GM19438 (cell line): Measurements from ENCODE around the gene YPEL5.

ENCODE experiments used
- ATAC-seq: cut with Tn5 transposase; IDR thresholded peaks from one replicate; pipeline ENCODE4 v1.9.1; 2021; ENCODE audit warnings: low read depth; ENCODE audit not compliant: unreplicated experiment

YPEL5 gene

GRCh38 chr2:30164131-30164925, 17.5 kb downstream of the YPEL5 start:
- ATAC-seq: no peak

DNA sequence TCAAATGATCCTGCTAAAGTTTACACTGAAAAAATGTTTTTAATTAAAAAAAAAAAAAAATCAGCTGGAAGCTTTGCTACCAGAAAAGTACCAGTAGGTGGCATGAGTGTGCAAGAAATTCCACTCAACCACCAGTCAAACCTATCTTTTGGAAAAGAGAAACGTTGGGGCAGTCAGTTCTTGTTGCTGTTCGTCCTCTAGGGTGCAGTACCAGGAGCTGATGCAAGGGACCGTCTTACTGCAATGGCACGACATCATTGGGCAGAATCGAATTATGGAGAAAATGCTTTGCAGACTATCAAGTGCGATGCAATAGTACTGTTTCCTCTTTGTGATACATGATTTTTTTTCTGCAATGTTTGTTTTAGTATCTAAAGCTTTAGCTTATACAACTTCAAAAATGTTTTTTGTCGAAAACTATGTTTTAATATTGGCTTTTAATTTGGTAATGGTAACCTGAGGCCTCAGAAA, 18.3 kb downstream of the YPEL5 start:
- peak; percentile 81 for ATAC-seq

- no peak for ATAC-seq
Measured at GRCh38 chr2:30165617-30166016, 18.8 kb downstream of the YPEL5 start.

GRCh38 chr2:30172627-30173026, 25.8 kb downstream of the YPEL5 start:
- no peak for ATAC-seq

- no peak for ATAC-seq
Measured at GRCh38 chr2:30177440-30177839, 30.6 kb downstream of the YPEL5 start.

- ATAC-seq: no peak
Measured at GRCh38 chr2:30177956-30178355, 31.1 kb downstream of the YPEL5 start.

DNA sequence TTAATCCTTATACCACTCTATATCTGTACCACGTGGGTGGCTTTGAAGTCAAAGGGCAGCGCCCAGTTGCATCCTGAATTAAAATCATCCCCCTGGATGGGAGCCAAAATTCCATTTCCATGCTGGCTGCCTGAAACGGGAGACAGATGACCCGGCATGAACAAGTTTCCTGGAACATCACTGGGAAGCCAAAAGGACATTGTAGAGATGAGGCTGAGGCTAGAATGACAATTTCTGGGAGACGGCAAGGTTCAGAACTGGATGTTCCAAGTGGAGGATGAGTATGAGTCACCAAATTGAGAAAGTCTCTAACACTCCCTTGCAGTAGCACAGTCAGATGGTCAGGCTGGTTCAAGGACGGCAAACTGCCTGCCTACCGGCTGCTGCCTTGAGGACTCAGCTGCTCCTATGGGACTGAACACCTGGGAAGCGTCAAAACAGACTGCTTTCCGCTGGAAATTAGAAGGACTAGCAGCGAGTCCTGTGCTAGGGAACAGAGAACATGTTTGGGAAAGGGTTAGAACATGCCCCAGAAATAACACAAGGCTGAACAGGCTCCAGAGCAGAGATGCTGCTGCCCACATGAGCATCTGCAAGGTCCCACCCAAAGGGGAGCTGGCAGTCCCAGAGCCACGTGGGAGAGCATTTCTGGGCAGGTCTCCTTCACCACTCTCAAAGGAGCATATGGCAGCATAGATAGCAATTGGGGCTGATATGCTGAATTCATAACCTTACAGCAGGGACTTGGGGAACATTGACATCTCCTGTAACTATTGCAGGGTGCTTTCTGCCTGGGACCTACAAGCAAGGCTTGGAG, 32.0 kb downstream of the YPEL5 start:
- no peak for ATAC-seq

DNA sequence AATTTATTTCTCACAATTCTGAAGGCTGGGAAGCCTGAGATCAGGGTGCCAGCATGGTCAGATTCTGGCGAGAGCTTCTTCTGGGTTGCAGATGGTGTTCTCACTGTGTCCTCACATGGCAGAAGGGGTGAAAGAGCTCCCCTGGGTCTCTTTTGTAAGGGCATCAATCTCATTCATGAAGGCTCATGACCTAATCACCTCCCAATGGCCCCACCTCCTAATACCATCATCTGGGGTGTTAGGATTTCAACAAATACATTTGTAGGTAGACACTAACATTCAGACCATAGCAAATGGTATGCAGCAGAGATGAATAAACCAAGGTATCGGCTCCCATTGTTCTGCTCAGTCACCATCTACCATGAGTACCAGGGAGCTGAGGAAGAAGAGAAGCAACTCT, 32.7 kb downstream of the YPEL5 start:
- no peak for ATAC-seq

GRCh38 chr2:30180226-30180625, 33.4 kb downstream of the YPEL5 start:
- ATAC-seq: no peak

GRCh38 chr2:30181176-30181575, 34.4 kb downstream of the YPEL5 start:
- ATAC-seq: no peak

DNA sequence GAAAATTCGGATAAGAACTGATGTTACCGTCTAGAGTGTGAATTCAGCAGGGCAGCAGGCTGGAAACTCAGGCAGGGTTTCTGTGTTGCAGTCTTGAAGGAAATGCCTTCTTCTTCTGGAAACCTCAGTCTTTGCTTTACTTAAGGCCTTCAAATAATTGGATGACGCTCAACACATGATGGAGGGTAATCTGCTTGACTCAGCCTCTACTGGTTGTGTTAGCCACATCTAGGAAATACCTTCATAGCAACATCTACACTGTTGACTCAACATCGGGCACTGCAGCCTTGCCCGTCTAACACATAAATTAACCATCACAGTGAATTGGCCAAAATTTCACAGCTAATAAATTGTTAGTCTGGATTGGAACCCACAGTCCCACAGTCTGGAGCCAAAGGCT, 37.2 kb downstream of the YPEL5 start:
- ATAC-seq: no peak

DNA sequence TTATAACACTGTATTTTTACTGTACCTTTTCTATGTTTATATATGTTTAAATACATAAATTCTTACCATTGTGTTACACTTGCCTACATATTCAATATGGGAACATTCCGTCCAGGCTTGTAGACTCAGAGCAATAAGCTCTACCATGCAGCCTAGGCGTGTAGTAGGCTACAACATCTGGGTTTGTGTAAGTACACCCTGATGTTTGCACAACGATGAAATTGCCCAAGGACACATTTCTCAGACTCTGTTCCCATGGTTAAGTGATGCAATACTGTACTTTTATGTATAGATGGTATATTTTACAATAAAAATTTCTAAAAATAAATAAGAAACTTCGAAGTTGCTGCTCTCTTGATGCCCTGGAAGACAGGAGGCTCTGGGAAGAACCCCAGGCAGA, 38.4 kb downstream of the YPEL5 start:
- ATAC-seq: no peak

DNA sequence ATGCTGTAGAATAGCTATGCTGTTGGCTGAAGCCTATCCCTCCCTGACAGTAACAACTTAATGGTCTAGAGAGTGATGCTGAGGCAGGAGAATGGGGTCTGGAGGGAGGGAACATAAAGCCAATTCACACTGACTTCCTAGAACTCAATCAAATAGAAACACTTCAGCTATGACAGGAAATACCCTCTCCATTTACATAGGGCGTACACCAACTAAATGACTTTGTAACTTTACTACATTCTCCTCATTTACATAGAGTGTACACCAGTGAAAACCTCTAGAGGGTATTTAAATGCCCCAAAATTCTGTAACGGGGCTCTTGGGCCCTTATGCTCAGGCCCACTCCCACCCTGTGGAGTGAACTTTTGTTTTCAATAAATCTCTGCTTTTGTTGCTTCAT, 41.5 kb downstream of the YPEL5 start:
- ATAC-seq: no peak

DNA sequence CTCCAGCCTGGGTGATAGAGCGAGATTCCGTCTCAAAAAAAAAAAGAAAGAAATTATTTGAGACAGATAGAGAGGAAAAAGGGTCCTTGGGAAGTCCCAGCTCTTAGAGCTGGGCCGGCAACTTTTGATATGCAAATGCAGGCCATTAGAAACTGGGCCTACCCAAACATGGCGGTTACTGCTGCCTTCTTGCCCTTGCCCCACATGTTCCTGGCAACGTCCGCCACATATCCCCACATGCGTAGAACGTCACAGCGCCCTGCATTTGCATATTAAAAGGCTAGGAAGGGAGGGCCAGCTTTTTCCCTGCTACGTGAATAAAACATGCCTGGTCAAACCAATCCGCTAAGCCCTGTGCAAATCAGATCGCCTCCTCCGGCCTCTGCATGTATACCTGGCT, 43.8 kb downstream of the YPEL5 start:
- no peak for ATAC-seq

GRCh38 chr2:30191107-30191506, 44.3 kb downstream of the YPEL5 start:
- no peak for ATAC-seq

- ATAC-seq: no peak
Measured at GRCh38 chr2:30191819-30192271, 45.0 kb downstream of the YPEL5 start.

- no peak for ATAC-seq
Measured at GRCh38 chr2:30192314-30192713, 45.5 kb downstream of the YPEL5 start.

GRCh38 chr2:30193104-30193681, 46.4 kb downstream of the YPEL5 start:
- no peak for ATAC-seq

DNA sequence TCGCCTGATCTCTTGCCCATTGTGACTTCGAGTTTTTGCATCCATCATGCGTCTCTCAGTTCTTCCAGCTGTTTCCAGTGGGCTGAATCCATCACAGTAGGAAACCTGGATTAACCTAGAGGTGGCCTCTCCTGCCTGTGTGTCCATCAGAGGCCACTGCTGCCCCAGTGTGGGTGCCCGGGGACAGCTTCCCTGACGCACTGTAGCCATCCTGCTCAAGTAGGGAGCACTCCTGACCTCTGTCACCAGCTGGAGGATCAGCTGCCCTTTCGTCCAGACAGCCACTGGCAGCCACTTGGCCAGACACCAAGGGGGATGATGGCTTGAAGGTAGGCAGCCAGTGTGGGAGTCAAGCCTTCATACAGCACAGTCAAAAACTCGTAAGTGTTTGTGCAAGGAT, 47.6 kb downstream of the YPEL5 start:
- ATAC-seq: no peak

DNA sequence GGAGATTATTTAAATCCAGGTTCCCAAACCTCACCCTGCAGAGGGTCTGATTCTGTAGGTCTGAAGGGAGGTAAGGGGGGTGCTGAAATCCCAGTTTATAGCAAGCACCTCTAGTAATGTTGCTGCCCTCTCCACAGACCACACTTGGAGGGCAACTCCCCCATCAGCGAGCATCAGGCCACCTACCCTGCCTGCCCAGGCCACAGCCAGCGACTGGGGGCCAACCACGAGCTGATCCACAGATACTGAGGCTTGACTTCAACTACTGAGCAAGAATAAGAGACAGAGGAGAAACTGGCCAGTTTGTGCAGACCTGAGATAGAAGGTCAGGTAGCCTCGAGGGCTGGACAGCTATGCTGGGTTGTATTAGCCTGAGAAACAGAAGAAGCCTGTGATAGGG, 48.2 kb downstream of the YPEL5 start:
- ATAC-seq: no peak

DNA sequence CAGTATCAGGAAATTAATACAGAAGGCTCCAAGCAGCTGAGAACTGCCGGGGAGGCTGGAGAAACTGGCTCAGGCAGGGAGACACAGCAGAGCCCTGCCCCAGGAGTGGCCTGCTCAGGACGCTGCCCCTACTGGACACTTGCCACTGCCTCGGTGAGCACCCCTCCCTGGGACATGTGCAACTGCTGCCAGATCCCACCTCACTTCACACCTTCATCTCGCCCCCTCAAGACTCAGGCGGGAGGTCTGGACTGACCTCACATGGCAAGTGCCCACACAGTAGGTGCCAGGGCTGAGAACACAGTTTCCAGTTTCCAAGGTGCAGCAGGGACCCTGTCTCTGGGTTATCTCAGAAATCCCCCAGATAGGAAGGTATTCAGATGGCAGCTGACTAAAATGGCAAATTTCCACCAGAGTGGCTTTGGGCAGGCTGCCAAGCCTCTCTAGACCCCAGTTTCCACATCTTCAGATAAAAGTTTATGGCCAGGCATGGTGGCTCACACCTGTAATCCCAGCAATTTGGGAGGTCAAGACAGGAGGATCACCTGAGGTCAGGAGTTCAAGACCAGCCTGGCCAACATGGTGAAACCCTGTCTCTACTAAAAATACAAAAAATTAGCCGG, 50.9 kb downstream of the YPEL5 start:
- ATAC-seq: no peak
